Gastroesophageal sphincter (tissue), 4 donors: ENCODE data around the gene CBR4. TPM values are rescaled to one million over a fixed set of nuclear protein-coding genes. Genes with fewer than 3 reads are reported as not detected.
"Not testable (repeated sequence)": the region's sequence is repeated elsewhere in the genome, so short reads cannot be mapped to it uniquely, and the experiment has no call there.

ENCODE experiments used
- ATAC-seq: fragments of 150-250 bp; one replicate; pipeline ENCODE4 v1.9.1; 2016; ENCODE audit warnings: mild to moderate bottlenecking, moderate library complexity
- H3K27ac ChIP-seq, 4 donors: fragments of 200-600 bp; sonication (generic) in 3 of 4; 1 replicate in 3 of 4; 2 replicates in 1 of 4; pipeline ENCODE4 v1.5.1; 2016 to 2019
- H3K27me3 ChIP-seq: fragments of 200-600 bp; sonication (generic); one replicate; pipeline ENCODE4 v1.5.1; 2019
- H3K36me3 ChIP-seq, 2 donors: fragments of 200-600 bp; sonication (generic); one replicate each; pipeline ENCODE4 v1.5.1; 2019; ENCODE audit warnings: control low read depth in 1 of 2
- H3K4me1 ChIP-seq, 3 donors: fragments of 200-600 bp; sonication (generic); 1 replicate in 2 of 3; 2 replicates in 1 of 3; pipeline ENCODE4 v1.5.1; 2016 to 2019; ENCODE audit warnings: control low read depth in 2 of 3
- H3K4me3 ChIP-seq, 2 donors: fragments of 200-600 bp; sonication (generic); one replicate each; pipeline ENCODE4 v1.5.1; 2019; ENCODE audit warnings: mild to moderate bottlenecking in 1 of 2, moderate library complexity in 1 of 2
- H3K9me3 ChIP-seq, 3 donors: fragments of 200-600 bp; sonication (generic); one replicate each; pipeline ENCODE4 v1.5.1; 2017 to 2019; ENCODE audit warnings: control low read depth in 2 of 3
- CTCF ChIP-seq, 4 experiments: fragments of 200-600 bp in 2 of 4; fragments of 450-650 bp in 2 of 4; sonication (generic) in 1 of 4; IDR thresholded peaks; one replicate each; pipeline ENCODE4 v1.5.1; 2017 to 2019; ENCODE audit warnings: antibody characterized with exemption in 4 of 4, mild to moderate bottlenecking in 2 of 4, moderate library complexity in 2 of 4
- EP300 ChIP-seq: sonication (generic); formaldehyde crosslinking; IDR thresholded peaks from one replicate; pipeline ENCODE4 v1.6.1; 2017; ENCODE audit warnings: antibody characterized with exemption, mild to moderate bottlenecking
- POLR2A ChIP-seq, 2 donors: fragments of 450-650 bp; IDR thresholded peaks; one replicate each; pipeline ENCODE4 v1.6.1; 2017; ENCODE audit warnings: antibody characterized with exemption in 2 of 2, mild to moderate bottlenecking in 2 of 2, moderate library complexity in 1 of 2
- POLR2AphosphoS5 ChIP-seq: sonication (generic); formaldehyde crosslinking; IDR thresholded peaks from one replicate; pipeline ENCODE4 v1.6.1; 2017; ENCODE audit warnings: antibody characterized with exemption
- WGBS, 2 donors: methylation state at CpG; one replicate each; pipeline ENCODE4 v1.1.5; 2018; ENCODE audit warnings: low coverage in 1 of 2; 5-methylcytosine and 5-hydroxymethylcytosine counted together
- total RNA-seq, 4 donors: library from RNA; depleted of rRNA; stranded (reverse); fragments of >200 nt; gene quantifications; one replicate each; pipeline ENCODE4 v1.1.0, GENCODE V29; 2016

CBR4 gene
- total RNA-seq, 4 donors from 2014 or later, result 13.6 to 19.1 (median 14.4) TPM

- H3K9me3 ChIP-seq, result no peaks in the 10 kb centered on the region
- H3K27me3 ChIP-seq, result no peaks in the 10 kb centered on the region
- 89 to 100% methylated on average over 1 to 2 of the region's 2 CpGs for WGBS, 2 donors
- TF ChIP-seq POLR2A (IDR thresholded peaks at IDR 0.05), result no peak
- no peak for TF ChIP-seq CTCF (IDR thresholded peaks at IDR 0.05)
- no peak for TF ChIP-seq POLR2AphosphoS5
- TF ChIP-seq EP300, result no peak
- no peak for ATAC-seq
- H3K36me3 ChIP-seq, result no peaks in the 10 kb centered on the region
- no peak overlapping the region for H3K4me3 ChIP-seq
- no peak overlapping the region for H3K27ac ChIP-seq
- H3K4me1 ChIP-seq, result no peaks in the 10 kb centered on the region
These were observed 32.6 kb upstream of the CBR4 start for GRCh38 chr4:169042608-169043007.

GRCh38 chr4:169040559-169041261, 30.7 kb upstream of the CBR4 start:
- H3K9me3 ChIP-seq, result no peaks in the 10 kb centered on the region
- no peak overlapping the region for H3K27ac ChIP-seq
- no peak for ATAC-seq
- TF ChIP-seq CTCF (IDR thresholded peaks at IDR 0.05) (no peak), POLR2A (IDR thresholded peaks at IDR 0.05) (no peak), EP300 (no peak), POLR2AphosphoS5 (no peak)
- 79 to 93% methylated on average over 3 to 7 of the region's 7 CpGs for WGBS, 2 donors
- no peaks in the 10 kb centered on the region for H3K36me3 ChIP-seq
- no peak overlapping the region for H3K4me3 ChIP-seq
- H3K4me1 ChIP-seq, result no peaks in the 10 kb centered on the region
- no peaks in the 10 kb centered on the region for H3K27me3 ChIP-seq

GRCh38 chr4:169039251-169039954, 29.3 kb upstream of the CBR4 start:
- Histone ChIP-seq H3K4me1 (no peaks in the 10 kb centered on the region), H3K36me3 (no peaks in the 10 kb centered on the region), H3K27ac (no peak overlapping the region), H3K27me3 (no peaks in the 10 kb centered on the region), H3K9me3 (no peaks in the 10 kb centered on the region), H3K4me3 (no peak overlapping the region)
- no peak for TF ChIP-seq EP300
- no peak for TF ChIP-seq POLR2A (IDR thresholded peaks at IDR 0.05)
- TF ChIP-seq CTCF (IDR thresholded peaks at IDR 0.05), result no peak
- no peak for TF ChIP-seq POLR2AphosphoS5
- 85 to 91% methylated on average over 4 to 8 of the region's 8 CpGs for WGBS, 2 donors
- no peak for ATAC-seq

DNA sequence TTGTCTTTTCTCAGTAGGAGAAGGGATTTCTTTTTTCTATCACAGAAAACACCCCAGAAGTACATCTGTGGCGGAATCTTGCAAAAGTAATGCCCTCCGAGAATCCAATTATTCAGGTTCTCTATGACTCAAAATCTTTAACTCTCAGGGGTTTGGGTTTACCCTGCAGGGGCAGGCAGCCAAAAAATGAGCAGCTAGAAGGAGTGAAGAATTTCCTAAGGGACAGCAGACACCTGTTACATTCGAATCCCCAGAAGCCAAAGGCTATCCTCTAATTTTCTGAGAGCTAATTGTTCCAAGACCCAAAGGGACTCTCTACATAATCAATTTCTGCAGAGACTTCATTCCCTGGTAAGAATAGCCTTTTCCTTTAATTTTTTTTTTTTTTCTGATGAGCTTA, 27.5 kb upstream of the CBR4 start:
- no peaks in the 10 kb centered on the region for H3K4me1 ChIP-seq
- no peaks in the 10 kb centered on the region for H3K36me3 ChIP-seq
- H3K4me3 ChIP-seq, result no peak overlapping the region
- H3K27ac ChIP-seq, result no peak overlapping the region
- H3K9me3 ChIP-seq, result no peaks in the 10 kb centered on the region
- WGBS, 2 donors, result 68 to 93% methylated on average over 3 of the region's 3 CpGs
- ATAC-seq, result no peak
- TF ChIP-seq CTCF (IDR thresholded peaks at IDR 0.05), result no peak
- H3K27me3 ChIP-seq, result no peaks in the 10 kb centered on the region

DNA sequence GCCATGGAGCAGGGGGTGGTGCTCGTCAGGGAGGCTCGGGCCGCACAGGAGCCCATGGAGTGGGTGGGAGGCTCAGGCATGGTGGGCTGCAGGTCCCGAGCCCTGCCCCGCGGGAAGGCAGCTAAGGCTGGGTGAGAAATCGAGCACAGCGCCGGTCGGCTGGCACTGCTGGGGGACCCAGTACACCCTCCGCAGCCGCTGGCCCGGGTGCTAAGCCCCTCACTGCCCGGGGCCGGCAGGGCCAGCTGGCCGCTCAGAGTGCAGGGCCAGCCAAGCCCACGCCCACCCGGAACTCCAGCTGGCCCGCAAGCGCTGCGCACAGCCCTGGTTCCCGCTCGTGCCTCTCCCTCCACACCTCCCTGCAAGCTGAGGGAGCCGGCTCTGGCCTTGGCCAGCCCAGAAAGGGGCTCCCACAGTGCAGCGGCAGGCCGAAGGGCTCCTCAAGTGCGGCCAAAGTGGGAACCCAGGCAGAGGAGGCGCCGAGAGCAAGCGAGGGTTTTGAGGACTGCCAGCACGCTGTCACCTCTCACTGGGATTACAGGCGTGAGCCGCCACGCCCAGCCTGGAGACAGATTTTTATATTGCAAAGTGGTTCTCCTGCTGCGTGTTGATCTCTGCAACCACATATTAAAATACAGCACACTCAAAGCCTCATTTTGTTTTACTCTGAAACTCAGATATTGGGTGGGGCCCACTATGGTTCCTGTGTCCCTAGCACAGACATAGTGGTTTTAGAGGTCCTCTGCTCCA, 26.0 kb upstream of the CBR4 start:
- WGBS, 2 donors, result 94% methylated on average over 3 of the region's 35 CpGs; no CpG with 5 or more reads in 1 of the 2 donors
- H3K4me3 ChIP-seq, H3K27ac ChIP-seq, H3K27me3 ChIP-seq, H3K4me1 ChIP-seq, H3K36me3 ChIP-seq, ATAC-seq, H3K9me3 ChIP-seq: not testable (repeated sequence)
